Colonic mucosa (tissue), 4 donors: Measurements from ENCODE around the gene GORASP1. TPM values are rescaled to one million over a fixed set of nuclear protein-coding genes. Genes with fewer than 3 reads are reported as not detected.

ENCODE experiments used
- DNase-seq: peaks from one replicate; pipeline ENCODE4 v3.0.0-alpha.2; 2020
- H3K27ac ChIP-seq: fragments of 200-600 bp; one replicate; pipeline ENCODE4 v1.8.0; 2021
- H3K27me3 ChIP-seq: fragments of 200-600 bp; one replicate; pipeline ENCODE4 v1.8.0; 2021
- H3K36me3 ChIP-seq: fragments of 200-600 bp; one replicate; pipeline ENCODE4 v1.8.0; 2021
- H3K4me1 ChIP-seq: fragments of 200-600 bp; one replicate; pipeline ENCODE4 v1.8.0; 2021; ENCODE audit warnings: mild to moderate bottlenecking
- H3K4me3 ChIP-seq: fragments of 200-600 bp; one replicate; pipeline ENCODE4 v1.8.0; 2021
- H3K9ac ChIP-seq, 2 donors: one replicate each; pipeline ENCODE4 v1.7.0; 2013; ENCODE audit warnings: control low read depth in 2 of 2, low read depth in 2 of 2, low read length in 2 of 2
- H3K9me3 ChIP-seq: fragments of 200-600 bp; one replicate; pipeline ENCODE4 v1.8.0; 2021
- intact Hi-C: fragments of 100-400 bp; cut with DNase I; formaldehyde crosslinking; loops from one replicate; pipeline ENCODE4 v1.14.1; 2022
- total RNA-seq, 2 donors: library from RNA; stranded (reverse); fragmentation: NEBNext Ultra II Directional in 1 of 2; extraction: Animal tissue kit (Norgen Biotek cat#: 25700) in 1 of 2; gene quantifications; one replicate each; pipeline ENCODE4 v1.2.1, GENCODE V29; 2021
- TF ChIP-seq, protein P1 (sequence below): fragments of 200-600 bp; IDR thresholded peaks from one replicate; pipeline ENCODE4 v1.8.0; 2022; ENCODE audit warnings: antibody characterized with exemption, mild to moderate bottlenecking
- donor health status: healthy.
- donor health status: DM: no; HTN: no; CAD: no.
- donor health status: DM: no; HTN: no; CAD: no.

Gene GORASP1
- 100 to 1,000 TPM in 1 of 2 donors, 10 to 100 TPM in 1; 84.2 to 106 TPM for total RNA-seq

GRCh38 chr3:39107388-39108199, at the start of gene GORASP1, which contains the start of gene TTC21A:
GORASP1 (minus strand) TSS chr3:39107627; CDS start chr3:39107541, 86 bp downstream.
TTC21A (plus strand) TSS chr3:39107680; CDS start chr3:39107838, 158 bp downstream.
- Histone ChIP-seq H3K9ac (peak within 1 kb of the TSS; percentile 90 to 96), H3K4me1 (no peaks in the 10 kb centered on the region), H3K27ac (peak within 1 kb of the TSS; percentile 94), H3K4me3 (peak within 1 kb of the TSS; percentile 91), H3K27me3 (no peaks in the 10 kb centered on the region), H3K36me3 (no peaks in the 10 kb centered on the region), H3K9me3 (no peaks in the 10 kb centered on the region)
- TF ChIP-seq, protein P1, sequence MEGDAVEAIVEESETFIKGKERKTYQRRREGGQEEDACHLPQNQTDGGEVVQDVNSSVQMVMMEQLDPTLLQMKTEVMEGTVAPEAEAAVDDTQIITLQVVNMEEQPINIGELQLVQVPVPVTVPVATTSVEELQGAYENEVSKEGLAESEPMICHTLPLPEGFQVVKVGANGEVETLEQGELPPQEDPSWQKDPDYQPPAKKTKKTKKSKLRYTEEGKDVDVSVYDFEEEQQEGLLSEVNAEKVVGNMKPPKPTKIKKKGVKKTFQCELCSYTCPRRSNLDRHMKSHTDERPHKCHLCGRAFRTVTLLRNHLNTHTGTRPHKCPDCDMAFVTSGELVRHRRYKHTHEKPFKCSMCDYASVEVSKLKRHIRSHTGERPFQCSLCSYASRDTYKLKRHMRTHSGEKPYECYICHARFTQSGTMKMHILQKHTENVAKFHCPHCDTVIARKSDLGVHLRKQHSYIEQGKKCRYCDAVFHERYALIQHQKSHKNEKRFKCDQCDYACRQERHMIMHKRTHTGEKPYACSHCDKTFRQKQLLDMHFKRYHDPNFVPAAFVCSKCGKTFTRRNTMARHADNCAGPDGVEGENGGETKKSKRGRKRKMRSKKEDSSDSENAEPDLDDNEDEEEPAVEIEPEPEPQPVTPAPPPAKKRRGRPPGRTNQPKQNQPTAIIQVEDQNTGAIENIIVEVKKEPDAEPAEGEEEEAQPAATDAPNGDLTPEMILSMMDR, result no peak
- intact Hi-C loops, result no loop called here
- DNase-seq, result peak; percentile 93

DNA sequence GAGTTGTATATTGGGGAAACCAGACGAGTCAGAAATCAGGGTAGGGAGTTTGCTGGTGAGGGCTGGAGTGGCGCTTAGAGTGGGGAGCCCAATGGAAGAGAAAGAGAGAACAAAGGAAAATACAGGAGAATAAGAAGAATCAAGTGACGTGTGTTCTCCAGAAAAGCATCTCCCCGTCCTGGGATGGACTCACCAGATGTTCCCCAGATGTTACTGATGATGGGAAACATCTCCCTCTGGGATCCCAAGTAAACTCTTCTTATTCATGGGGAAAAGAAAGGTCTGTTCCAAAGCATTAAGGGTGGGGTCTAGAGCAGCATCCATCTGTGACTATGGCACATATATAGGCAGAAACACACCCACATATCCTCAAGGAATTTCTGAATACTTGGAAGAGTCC, 49.0 kb upstream of the GORASP1 start:
- Histone ChIP-seq H3K4me3 (no peak overlapping the region), H3K9me3 (no peaks in the 10 kb centered on the region), H3K27ac (peak overlapping the region; percentile 15), H3K9ac (no peak overlapping the region), H3K36me3 (no peaks in the 10 kb centered on the region), H3K27me3 (no peaks in the 10 kb centered on the region), H3K4me1 (peaks cover 6% of the 10 kb centered on the region)
- DNase-seq, result no peak
- intact Hi-C loops, result no loop called here
- TF ChIP-seq, protein P1, result no peak

DNA sequence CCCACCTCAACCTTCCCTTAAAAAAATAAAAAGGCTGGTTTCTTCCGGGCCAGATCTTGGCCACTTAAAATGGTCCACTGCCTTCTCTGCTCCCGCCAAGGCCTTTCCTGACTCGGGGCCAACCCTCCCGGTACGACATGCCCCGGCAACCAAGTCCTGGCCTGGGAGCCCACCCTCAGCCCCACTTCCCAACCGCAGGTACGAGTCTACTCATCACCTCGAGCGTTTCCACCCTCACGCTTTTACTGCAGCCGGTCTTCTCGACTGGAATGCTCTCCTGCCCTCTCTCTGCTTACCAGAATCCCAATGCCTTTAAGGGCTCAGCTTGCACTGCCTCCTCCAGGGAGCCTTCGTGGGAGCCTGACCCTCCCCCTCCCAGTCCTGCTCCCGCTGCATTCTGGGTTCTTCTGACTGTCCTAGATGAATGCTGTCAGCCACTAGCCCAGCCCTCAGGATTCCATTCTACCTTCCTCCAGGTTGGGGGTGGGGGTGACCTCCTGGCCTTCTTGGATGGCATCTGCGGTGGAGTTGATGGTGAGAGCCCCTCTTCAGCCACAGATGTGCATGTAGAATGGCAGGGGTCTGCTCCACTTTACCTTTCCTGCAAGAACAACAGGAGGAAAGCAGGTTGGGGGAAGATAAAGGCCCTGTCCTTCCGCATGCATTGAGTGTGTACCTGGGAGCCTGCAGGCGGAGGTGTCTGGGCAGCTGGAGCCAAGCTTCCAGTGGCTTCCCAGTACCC, 47.0 kb upstream of the GORASP1 start:
- Histone ChIP-seq H3K4me1 (peaks cover 20% of the 10 kb centered on the region), H3K27ac (peak overlapping the region; percentile 99), H3K9me3 (no peaks in the 10 kb centered on the region), H3K4me3 (no peak overlapping the region), H3K36me3 (no peaks in the 10 kb centered on the region), H3K9ac (peak overlapping the region; percentile 58 to 64), H3K27me3 (no peaks in the 10 kb centered on the region)
- peak; percentile 47 for DNase-seq
- intact Hi-C loops, result no loop called here
- TF ChIP-seq, protein P1, result no peak

GRCh38 chr3:39153977-39154279, 46.5 kb upstream of the GORASP1 start:
- H3K36me3 ChIP-seq, result no peaks in the 10 kb centered on the region
- no peaks in the 10 kb centered on the region for H3K27me3 ChIP-seq
- intact Hi-C loops, result no loop called here
- H3K4me3 ChIP-seq, result no peak overlapping the region
- H3K9ac ChIP-seq, result peak overlapping the region; percentile 58 to 64
- no peak for DNase-seq
- peak overlapping the region; percentile 99 for H3K27ac ChIP-seq
- no peaks in the 10 kb centered on the region for H3K9me3 ChIP-seq
- H3K4me1 ChIP-seq, result peaks cover 22% of the 10 kb centered on the region
- TF ChIP-seq, protein P1, result no peak

GRCh38 chr3:39150803-39151631, 43.6 kb upstream of the GORASP1 start:
- Histone ChIP-seq H3K4me1 (peaks cover 37% of the 10 kb centered on the region), H3K9me3 (no peaks in the 10 kb centered on the region), H3K9ac (peak overlapping the region; percentile 100), H3K36me3 (no peaks in the 10 kb centered on the region), H3K27ac (peak overlapping the region; percentile 99), H3K4me3 (peak overlapping the region; percentile 92), H3K27me3 (no peaks in the 10 kb centered on the region)
- TF ChIP-seq, protein P1, result no peak
- DNase-seq, result peak; percentile 80
- intact Hi-C loops, result no loop called here
